Adrenal gland (tissue), 5 donors: ENCODE measurements around the gene WDR35.

Experiments
- POLR2A ChIP-seq, 2 donors: fragments of 450-650 bp; IDR thresholded peaks; one replicate each; pipeline ENCODE4 v1.6.1; 2017; ENCODE audit warnings: antibody characterized with exemption in 2 of 2, mild to moderate bottlenecking in 2 of 2, moderate library complexity in 1 of 2
- TF ChIP-seq, protein P1 (sequence below), 6 experiments: fragments of 450-650 bp in 4 of 6; fragments of 200-600 bp in 2 of 6; sonication (generic) in 1 of 6; IDR thresholded peaks; 1 replicate in 5 of 6; 2 replicates in 1 of 6; pipeline versions ENCODE4 v1.5.1 to v1.8.0; 2016 to 2021; ENCODE audit warnings: antibody characterized with exemption in 6 of 6, mild to moderate bottlenecking in 2 of 6, moderate library complexity in 1 of 6
- donor health status: DM: no; HTN: no; CAD: no.

GRCh38 chr2:19881908-19882265, 108.0 kb downstream of the WDR35 start:
- TF ChIP-seq, protein P1, sequence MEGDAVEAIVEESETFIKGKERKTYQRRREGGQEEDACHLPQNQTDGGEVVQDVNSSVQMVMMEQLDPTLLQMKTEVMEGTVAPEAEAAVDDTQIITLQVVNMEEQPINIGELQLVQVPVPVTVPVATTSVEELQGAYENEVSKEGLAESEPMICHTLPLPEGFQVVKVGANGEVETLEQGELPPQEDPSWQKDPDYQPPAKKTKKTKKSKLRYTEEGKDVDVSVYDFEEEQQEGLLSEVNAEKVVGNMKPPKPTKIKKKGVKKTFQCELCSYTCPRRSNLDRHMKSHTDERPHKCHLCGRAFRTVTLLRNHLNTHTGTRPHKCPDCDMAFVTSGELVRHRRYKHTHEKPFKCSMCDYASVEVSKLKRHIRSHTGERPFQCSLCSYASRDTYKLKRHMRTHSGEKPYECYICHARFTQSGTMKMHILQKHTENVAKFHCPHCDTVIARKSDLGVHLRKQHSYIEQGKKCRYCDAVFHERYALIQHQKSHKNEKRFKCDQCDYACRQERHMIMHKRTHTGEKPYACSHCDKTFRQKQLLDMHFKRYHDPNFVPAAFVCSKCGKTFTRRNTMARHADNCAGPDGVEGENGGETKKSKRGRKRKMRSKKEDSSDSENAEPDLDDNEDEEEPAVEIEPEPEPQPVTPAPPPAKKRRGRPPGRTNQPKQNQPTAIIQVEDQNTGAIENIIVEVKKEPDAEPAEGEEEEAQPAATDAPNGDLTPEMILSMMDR (IDR thresholded peaks at IDR 0.05) = no peak
- TF ChIP-seq POLR2A (IDR thresholded peaks at IDR 0.05) = no peak
